Activated CD8-positive, alpha-beta memory T cell treated with anti-CD3 and anti-CD28 coated beads, Interleukin-2, amount 50 U/mL, for 24 hours (primary cell): ENCODE results near the gene PAIP1.
"Not testable (repeated sequence)": the region's sequence is repeated elsewhere in the genome, so short reads cannot be mapped to it uniquely, and the experiment has no call there.

ENCODE experiments used
- DNase-seq: peaks from one replicate; pipeline ENCODE4 v3.0.0-alpha.2; 2020; ENCODE audit errors: extremely low read depth

PAIP1 gene, protein sequence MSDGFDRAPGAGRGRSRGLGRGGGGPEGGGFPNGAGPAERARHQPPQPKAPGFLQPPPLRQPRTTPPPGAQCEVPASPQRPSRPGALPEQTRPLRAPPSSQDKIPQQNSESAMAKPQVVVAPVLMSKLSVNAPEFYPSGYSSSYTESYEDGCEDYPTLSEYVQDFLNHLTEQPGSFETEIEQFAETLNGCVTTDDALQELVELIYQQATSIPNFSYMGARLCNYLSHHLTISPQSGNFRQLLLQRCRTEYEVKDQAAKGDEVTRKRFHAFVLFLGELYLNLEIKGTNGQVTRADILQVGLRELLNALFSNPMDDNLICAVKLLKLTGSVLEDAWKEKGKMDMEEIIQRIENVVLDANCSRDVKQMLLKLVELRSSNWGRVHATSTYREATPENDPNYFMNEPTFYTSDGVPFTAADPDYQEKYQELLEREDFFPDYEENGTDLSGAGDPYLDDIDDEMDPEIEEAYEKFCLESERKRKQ

DNA sequence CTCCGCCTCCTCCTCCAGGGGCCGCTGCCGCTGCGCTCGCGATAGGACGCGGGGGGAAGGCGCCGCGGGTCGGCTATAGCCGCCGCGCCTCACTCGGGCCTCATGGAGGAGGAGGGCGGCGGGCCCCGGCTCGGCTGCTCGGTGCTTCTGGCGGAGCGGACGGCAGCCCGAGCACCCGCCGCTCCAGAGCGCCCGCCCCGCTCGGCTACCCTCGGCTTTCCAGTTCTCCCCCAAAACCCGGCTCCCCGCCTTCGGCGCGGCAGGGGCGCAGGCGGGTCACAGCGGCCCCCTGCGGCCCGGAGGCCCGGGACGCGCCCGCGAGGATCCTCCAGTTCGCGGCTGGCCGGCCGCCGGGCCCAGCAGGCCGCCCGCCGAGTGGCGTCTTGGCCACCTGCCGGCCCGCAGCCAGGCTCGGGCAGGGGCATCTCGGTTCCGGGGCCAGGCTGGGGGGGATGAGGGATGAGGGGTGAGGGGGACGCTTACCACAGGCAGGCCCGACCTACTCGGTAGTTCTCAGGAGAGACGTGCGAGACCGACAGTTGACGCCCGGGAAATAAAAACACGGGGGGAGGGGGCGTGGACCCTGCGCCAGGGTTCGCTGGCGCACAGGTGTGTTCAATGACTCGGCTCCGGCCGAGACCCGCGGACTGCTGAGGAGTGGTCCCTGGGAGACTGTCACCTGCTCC, at the start of gene PAIP1:
Gene PAIP1, minus strand, starts transcription at position 221 of the 686 bp plus-strand sequence. CDS start 231 bp downstream, outside the sequence.
- no peak for DNase-seq

DNA sequence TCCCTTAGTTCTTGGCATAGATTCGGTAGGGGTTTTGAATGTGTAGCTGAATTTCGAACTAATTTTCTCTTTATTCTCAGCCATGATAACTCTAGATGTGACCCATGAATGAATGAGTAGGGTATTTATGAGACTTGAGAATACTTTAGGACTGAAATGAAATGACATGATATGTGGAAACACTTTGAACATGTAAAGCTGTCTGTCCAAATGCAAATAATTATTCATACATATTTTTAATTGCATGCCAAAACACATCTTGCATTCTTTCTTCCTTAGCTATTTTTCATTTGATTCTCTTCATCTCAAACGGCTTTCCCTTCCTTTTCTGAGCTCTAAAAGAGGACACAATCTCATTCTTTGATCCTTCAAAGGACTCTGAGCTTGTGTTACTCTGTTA, 49.5 kb upstream of the PAIP1 start:
- no peak for DNase-seq

DNA sequence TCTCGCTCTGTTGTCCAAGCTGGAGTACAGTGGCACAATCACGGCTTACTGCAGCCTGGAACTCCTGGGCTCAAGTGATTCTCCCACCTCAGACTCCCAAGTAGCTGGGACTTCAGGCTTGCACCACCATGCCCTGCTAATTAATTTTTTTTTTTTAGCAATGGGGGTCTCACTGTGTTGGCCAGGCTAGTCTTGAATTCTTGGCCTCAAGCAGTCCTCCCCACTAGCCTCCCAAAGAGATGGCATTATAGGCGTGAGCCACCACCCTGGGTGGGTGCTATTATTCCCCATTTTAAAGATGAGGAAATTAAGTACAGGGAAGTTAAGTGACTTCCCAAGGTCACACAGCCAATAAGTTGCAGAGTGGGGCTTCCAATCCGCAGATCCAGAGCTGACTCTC, 47.8 kb upstream of the PAIP1 start:
- DNase-seq = no peak

DNA sequence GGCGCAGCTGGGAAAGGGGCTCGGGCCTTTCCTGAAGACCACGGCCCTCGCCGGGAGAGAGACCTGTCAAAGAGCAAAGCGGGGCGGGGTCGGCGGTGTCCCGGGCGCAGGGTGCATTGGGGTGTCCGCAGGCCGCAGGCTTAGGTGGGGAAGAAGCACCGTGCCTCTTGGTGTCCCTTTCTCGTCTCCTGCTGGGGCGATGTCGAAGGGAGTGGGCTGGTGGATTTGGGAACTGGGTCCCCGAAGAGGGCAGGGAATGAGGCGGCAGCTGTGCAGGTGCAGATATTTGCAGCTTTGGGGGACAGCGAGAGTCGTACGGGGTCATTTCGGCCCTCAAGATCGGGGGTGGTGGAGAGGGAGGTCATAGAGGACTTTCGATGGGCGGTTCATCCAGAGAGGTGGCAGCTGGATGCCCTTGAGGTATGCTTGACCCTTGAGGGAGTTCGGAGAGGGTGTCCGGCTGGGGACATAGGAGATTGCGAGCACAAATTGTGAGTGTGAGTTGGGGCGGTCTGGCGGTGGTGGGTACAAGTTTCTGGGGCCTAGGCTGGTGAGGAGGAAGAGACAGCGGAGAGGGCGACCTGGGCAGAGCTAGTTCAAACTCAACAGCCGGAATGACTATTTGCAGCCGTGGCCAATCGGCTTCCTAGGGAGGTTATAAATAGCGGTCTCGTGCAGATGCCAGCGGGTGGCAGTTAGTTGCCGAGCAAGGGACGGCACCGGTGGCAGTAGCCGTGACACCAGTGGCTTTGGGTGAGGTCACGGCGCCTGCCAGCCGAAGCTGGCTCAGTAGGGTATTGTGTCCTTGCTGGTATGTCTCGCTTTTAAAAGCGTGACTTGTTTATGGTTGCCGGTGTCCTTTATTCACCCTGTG, 46.7 kb upstream of the PAIP1 start:
- peak; percentile 44 for DNase-seq

DNA sequence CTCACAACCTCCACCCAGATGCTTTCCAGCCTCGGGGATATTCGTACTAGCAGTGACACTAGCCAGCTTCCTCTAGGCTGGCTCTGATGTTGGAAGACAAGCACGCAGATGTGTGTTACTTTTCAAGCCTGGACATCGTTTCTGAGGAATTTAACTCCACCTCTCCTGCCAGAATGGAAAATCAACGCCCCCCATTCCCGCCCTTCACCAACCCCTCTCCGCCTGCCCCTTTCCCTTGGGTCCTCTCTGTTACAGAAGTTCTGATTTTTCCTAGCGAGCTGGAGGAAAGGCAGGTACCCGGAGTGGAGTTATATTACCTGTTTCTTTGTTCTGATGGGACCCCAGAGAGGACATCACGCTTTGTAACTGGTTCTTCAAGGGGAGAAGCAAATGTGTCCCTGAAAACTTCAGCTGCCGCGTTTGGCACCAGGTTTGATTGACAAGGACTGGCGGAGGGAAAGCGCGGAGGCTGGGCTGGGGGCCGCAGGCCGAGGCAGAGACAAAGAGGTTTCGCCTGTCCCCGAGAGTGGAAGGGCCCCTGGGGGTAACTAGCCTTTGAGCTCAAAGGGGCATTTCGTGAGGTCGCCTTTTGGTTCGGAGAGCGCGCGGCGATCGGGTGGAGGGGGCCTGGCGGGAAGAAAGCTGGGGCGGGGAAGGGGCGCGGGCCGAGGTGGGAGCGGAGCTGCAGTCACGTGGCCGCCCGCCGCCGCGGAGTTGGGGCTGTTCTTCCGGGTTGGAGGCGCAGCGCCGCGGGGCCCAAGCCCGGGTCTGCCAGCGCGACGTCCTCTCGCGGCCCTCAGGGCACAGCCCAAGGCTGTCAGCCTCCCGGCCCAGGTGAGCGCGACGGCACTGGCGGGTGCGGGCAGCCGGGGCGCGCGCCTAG, 45.8 kb upstream of the PAIP1 start, which contains the start of gene NNT:
Gene NNT, plus strand, starts transcription at position 720 of the 883 bp plus-strand sequence. CDS start 6,016 bp downstream, outside the sequence.
- DNase-seq = peak; percentile 51

DNA sequence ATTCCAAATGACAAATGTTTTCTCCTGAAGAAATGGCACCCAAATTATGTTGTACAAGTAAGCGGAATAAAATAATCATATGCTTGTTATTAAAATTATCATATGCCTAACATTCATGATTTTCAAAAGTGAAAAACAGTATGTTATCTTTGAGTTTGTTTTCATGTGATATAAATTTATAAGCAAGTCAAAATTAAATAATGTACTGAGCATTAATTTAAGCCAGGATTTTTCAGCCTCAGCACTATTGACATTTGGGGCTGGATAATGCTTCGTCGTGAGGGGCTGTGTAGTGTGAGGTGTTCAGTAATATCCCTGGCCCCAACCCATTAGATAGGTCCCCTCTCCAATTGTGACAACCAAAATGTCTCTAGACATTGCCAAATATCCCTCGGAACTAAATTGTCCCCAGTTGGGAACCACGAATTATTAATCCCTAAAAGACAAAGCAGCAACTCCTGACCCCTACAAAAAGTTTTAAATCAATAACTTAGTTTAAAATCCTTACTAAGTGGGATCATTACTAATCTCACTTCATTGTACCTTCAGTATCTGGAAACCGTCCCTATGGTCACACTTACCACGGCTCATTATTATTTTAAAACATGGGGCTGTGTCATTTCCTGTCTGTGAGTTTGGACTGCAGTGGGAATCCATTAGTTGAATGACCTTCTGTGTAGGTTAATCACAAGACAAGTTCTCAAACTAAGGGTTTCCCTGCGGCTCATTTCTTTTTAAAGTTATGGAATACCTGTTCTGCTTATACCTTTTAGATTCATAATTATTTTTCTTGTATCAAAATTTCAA, 44.8 kb upstream of the PAIP1 start:
- no peak for DNase-seq

DNA sequence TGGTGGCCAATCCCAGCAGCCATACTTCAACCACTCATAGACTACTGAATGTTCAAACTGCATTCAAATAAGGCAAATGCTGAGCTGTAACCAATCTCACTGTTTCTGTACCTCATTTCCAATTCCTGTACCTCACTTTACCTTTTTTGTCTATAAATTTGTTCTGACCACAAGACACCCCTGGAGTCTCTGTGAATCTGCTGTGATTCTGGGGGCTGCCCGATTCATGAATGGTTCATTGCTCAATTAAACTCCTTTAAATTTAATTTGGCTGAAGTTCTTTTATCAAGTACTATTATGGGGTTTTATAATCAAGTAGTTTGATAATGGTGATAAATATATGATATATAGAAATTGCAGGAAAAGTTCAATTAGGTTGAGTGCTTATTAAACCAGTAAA, 42.0 kb upstream of the PAIP1 start:
- not testable (repeated sequence) for DNase-seq

DNA sequence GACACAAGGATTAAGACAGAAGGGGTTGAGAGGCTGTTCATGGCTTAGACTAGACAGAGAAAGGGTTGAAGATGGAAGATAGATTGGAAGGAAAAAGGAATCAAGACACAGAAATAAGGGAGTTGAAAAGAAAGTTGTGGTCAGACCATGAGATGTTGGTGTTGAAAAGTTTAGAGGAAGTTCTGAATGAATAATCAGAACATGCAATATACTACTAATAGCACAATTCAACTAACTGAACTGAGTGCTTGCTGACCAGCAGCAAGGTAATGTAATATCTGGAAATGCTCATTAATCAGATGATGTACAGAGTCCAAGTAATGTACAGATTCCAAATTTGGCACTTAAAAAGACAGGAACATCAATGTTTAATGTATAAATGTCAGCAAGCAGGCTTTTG, 35.5 kb upstream of the PAIP1 start:
- no peak for DNase-seq

DNA sequence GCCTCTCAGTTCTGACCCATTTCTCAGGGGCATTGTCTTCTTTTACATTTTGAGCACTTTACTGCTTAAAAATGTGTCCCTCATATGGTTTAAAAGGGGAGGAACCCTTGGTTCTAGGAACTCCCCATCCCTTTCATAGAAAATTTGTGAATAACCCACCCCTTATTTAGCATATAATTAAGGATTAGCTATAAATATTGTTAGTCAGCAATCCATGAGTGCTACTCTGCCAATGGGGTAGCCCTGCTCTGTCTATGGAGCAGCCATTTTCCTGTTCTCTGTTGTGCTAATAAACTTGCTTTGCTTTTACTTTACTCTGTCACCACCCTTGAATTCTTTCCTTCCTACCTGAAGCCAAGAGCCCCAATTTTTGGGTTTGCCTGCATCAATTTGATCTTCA, 33.8 kb upstream of the PAIP1 start:
- no peak for DNase-seq

DNA sequence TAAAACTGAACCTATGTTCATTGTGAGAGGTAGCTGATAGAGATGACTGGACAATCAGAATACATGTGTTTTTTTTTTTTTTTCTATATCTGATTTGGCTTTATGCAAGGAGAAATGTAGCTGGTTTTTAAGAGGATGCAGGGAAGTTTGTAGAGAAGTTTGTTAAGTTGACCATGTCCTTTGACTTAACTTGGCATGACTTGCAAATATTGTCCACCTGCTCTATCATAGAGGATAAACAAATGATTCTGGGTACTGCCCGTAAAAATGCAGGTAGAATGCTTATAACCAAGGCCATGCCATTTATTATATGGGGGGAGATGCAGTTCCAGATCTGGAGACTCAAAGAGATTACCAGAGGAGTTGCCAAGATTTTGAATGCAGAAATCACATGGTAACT, 32.4 kb upstream of the PAIP1 start:
- no peak for DNase-seq

DNA sequence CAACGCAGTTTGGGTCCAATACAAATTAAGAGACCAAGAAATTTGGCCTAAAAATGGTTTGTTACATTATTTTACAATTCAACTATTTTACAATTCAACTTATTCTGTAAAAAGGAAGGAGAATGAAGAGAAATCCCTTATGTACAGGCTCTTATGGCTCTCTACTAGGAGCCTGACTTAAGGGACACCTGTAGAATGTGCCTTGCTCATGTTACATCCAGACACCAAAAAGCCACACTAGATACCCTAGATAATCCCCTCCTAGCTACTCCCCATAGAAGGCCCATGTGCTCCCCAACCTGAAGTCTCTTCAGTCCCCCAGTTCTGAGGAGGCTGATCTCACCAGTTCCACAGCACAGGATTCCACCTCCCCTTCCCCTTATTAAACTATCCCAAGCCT, 32.0 kb upstream of the PAIP1 start:
- no peak for DNase-seq

DNA sequence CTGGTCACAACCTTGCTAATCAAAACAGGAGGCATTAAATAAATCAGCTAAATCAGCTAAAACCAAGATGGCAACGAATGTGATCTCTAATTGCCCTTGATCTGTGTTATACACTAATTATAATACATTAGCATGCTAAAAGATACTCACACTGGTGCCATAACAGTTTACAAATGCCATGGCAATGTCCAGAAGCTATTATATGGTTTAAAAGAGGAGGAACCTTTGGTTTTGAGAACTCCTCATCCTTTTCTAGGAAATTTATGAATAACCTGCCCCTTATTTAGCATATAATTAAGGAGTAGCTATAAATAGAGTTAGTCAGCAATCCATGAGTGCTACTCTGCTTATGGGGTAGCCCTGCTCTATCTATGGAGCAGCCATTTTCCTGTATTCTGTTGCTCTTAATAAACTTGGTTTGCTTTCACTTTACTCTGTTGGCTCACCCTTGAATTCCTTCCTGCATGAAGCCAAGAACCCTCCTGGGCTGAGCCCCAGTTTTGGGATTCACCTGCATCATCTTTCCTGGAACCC, 27.4 kb upstream of the PAIP1 start:
- DNase-seq = no peak

DNA sequence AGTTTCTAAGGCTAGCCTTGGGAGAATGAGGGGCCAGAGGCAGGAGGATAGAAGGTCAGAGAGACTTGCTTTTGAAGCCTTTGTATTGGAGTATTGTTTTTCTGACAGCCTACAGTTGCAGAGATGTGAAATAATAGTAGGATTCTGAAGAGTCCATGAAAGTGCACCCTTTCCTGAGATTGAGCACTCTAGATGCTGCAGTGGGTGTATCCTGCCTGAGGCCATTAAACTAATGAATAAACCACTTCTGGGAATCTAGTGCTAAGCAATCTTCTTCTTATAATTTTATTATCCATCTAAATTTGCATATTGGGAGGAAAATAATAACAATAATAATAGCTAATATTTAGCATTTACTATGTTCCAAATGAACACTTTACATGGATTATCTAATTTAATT, 26.8 kb upstream of the PAIP1 start:
- no peak for DNase-seq

DNA sequence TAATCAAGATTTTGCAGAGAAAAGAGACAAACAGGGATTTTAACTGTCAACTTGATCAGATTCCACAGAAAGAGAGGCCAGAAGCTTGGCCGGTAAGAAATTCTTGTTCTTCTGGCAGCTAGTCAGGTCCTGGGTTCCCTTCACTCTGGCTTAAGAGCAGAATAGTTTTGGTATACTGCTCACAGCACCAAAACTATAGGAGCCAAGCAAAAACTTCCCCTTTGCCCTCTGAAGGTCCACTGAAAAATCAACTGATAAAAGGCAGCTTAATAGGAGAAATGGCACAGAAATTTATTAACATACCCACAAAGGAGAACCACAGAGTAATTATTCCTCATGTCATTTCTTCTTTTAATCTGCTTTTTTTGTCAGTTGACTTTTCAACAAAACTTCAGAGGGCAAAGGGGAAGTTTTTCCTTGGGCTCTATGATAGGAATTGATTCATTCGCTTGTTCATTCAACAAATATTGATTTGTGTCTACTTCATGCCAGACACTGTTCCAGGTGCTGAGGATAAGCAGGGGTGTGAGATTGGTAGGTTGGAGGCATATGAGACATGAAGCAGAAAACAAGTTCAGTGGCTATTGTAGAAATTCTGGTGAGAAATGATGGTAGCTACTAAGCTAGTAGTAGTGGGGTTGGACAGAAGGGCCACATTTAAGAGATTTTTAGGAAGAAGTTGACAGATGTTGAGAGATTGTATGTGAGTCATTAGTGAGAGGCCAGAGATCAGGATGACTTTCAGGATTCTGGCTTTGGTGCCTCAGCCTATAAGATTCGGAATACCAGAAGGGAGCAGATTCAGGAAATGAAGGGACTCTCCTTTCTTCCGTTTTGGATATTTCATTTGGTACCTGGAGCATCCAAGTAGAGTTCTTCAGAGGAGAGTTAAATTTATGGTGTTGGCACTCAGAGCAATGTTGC, 25.5 kb upstream of the PAIP1 start:
- DNase-seq = no peak

DNA sequence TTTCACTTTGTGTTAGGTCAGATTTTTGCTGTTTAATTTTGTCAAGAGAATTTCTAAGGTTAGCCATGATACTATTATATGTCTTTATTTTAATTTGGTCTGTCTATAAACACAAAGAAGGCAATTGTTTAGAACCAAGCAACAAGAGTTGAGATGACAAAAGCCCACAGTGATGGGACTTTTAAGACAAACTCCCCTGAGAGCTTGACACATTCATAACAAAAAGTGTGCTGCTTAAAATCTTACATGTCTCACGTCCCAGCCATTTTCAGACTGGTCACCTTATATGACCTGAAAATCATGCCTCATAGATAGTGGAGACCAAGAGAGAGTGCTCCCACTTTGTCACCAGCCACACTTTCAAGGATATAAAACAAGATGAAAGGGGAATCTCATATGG, 24.5 kb upstream of the PAIP1 start:
- DNase-seq = no peak

DNA sequence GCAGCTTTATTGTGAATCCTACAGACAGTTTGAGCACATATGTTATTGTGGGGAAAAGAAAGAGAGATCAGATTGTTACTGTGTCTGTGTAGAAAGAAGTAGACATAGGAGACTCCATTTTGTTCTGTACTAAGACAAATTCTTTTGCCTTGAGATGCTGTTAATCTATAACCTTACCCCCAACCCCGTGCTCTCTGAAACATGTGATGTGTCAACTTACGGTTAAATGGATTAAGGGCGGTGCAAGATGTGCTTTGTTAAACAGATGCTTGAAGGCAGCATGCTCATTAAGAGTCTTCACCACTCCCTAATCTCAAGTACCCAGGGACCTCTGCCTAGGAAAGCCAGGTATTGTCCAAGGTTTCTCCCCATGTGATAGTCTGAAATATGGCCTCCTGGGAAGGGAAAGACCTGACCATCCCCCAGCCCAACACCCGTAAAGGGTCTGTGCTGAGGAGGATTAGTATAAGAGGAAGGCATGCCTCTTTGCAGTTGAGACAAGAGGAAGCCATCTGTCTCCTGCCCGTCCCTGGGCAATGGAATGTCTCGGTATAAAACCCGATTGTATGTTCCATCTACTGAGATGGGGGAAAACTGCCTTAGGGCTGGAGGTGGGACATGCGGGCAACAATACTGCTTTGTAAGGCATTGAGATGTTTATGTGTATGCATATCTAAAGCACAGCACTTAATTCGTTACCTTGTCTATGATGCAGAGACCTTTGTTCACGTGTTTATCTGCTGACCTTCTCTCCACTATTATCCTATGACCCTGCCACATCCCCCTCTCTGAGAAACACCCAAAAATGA, 23.7 kb upstream of the PAIP1 start:
- not testable (repeated sequence) for DNase-seq

DNA sequence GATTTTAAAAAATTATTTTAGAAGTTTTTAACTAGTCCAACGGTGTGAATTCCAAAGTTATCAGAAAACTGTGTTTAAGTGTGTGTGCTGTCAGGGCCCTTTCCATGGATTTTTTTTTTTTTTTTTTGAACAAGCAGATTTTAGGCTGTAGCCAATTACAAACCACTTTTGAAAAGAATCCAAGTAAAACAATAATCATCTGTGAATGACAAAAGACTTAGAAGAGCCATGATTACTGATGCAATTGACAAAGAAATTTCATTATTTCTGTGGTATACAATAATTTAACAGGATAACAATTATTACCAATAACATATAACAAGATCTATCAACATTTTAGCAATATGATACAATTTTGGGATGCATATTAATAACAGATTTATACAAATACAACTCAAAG, 16.2 kb upstream of the PAIP1 start:
- DNase-seq = no peak

DNA sequence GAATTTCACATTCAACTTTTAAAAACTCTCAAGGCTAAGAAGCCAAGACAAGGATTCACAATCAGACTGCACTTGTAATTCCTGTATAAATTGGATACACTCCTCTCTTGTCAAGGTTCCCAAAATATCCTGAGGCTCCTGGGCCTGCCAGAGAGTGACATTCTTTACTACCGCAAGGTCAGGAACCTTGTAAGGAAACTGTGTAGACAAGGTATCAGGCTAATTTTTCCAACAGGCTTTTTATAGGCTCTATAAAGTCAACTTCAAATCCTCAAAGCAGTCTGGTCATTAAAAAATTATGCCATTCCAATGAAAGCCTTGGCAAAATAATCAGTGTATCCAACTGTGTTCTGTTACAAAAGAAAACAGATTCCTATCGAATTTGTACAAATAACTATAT, 15.5 kb upstream of the PAIP1 start:
- no peak for DNase-seq
